H1 (cell line): ENCODE measurements around the gene C19orf25. TPM values are rescaled to one million over a fixed set of nuclear protein-coding genes. Genes with fewer than 3 reads are reported as not detected.

Source experiments
- CTCF ChIA-PET: fragments of 300-600 bp; sonication (Branson Sonifier 250); formaldehyde crosslinking; loops from one replicate; lab custom pipeline; 2021; ENCODE audit not compliant: partially characterized antibody; lab: Charles Lee
- POLR2A ChIA-PET: fragments of 300-600 bp; sonication (Branson Sonifier 250); formaldehyde crosslinking; loops from one replicate; lab custom pipeline; 2021; ENCODE audit warnings: inconsistent platforms; ENCODE audit not compliant: partially characterized antibody; lab: Charles Lee
- DNase-seq, 2 experiments: peaks; one replicate each; pipeline versions ENCODE4 v3.0.0 to v3.0.0-alpha.2; 2010 to 2022; ENCODE audit warnings: low spot score in 2 of 2, low read depth in 1 of 2, mixed read lengths in 1 of 2
- FAIRE-seq: peaks from 2 replicates; lab custom pipeline; 2011; peaks lifted over from hg19 to GRCh38; lab: Jason Lieb, UNC
- H2AFZ ChIP-seq: 2 replicates; pipeline ENCODE4 v1.8.1; 2012; ENCODE audit warnings: low read length, inconsistent platforms
- H2AK5ac ChIP-seq: 2 replicates; pipeline ENCODE4 v1.6.1; 2013; ENCODE audit warnings: low read depth, low read length
- H2BK120ac ChIP-seq: replicated peaks from 2 replicates; pipeline ENCODE3; 2013; ENCODE audit warnings: low read depth, low read length, inconsistent platforms
- H2BK12ac ChIP-seq: 2 replicates; pipeline ENCODE4 v1.6.1; 2013; ENCODE audit warnings: low read depth, low read length
- H2BK15ac ChIP-seq: 2 replicates; pipeline ENCODE4 v1.6.1; 2013; ENCODE audit warnings: low read length
- H2BK20ac ChIP-seq: 2 replicates; pipeline ENCODE4 v1.6.1; 2013; ENCODE audit warnings: low read length
- H2BK5ac ChIP-seq: 2 replicates; pipeline ENCODE4 v1.6.1; 2013; ENCODE audit warnings: low read depth, low read length
- H3K14ac ChIP-seq: 2 replicates; pipeline ENCODE4 v1.6.1; 2013; ENCODE audit warnings: inconsistent platforms; ENCODE audit not compliant: insufficient read length
- H3K18ac ChIP-seq: 2 replicates; pipeline ENCODE4 v1.6.1; 2013; ENCODE audit warnings: low read length; ENCODE audit errors: extremely low read depth
- H3K23ac ChIP-seq: 2 replicates; pipeline ENCODE4 v1.6.1; 2013; ENCODE audit warnings: inconsistent platforms; ENCODE audit not compliant: insufficient read length
- H3K23me2 ChIP-seq: 2 replicates; pipeline ENCODE4 v1.6.1; 2013; ENCODE audit warnings: low read depth, low read length
- H3K27ac ChIP-seq: 2 replicates; pipeline ENCODE4 v1.6.1; 2011; ENCODE audit warnings: low read depth, low read length, inconsistent platforms
- H3K27me3 ChIP-seq, 4 experiments: replicated peaks in 1 of 4; 1 replicate in 1 of 4; 2 replicates in 3 of 4; pipeline versions ENCODE4 v1.6.1 to v1.8.1; 2011 to 2013; ENCODE audit warnings: low read length in 3 of 4, mild to moderate bottlenecking in 3 of 4, inconsistent platforms in 2 of 4, mixed read lengths in 2 of 4, moderate library complexity in 1 of 4; ENCODE audit not compliant: control insufficient read depth in 3 of 4, insufficient read depth in 3 of 4; ENCODE audit errors: extremely low read depth in 1 of 4
- H3K36me3 ChIP-seq, 4 experiments: 2 replicates each; pipeline versions ENCODE4 v1.6.1 to v1.8.1; 2011 to 2013; ENCODE audit warnings: mild to moderate bottlenecking in 4 of 4, low read length in 3 of 4, moderate library complexity in 2 of 4, control low read depth in 1 of 4, inconsistent platforms in 1 of 4; ENCODE audit not compliant: insufficient read depth in 4 of 4, control insufficient read depth in 2 of 4
- H3K4ac ChIP-seq: replicated peaks from 2 replicates; pipeline ENCODE3; 2013; ENCODE audit warnings: low read length, low read depth, mixed read lengths, inconsistent platforms; ENCODE audit not compliant: insufficient read length
- H3K4me1 ChIP-seq, 4 experiments: replicated peaks in 1 of 4; 1 replicate in 1 of 4; 2 replicates in 3 of 4; pipeline versions ENCODE4 v1.6.1 to v1.8.1; 2011 to 2013; ENCODE audit warnings: low read length in 3 of 4, inconsistent platforms in 2 of 4, mixed read lengths in 1 of 4; ENCODE audit not compliant: insufficient read depth in 4 of 4, control insufficient read depth in 3 of 4
- H3K4me2 ChIP-seq, 2 experiments: 2 replicates each; pipeline versions ENCODE4 v1.6.1 to v1.8.1; 2011 to 2013; ENCODE audit warnings: low read depth in 2 of 2, low read length in 2 of 2, control low read depth in 1 of 2, inconsistent platforms in 1 of 2, mild to moderate bottlenecking in 1 of 2; ENCODE audit not compliant: insufficient read depth in 1 of 2
- H3K4me3 ChIP-seq, 4 experiments: fragments of 200-600, 300-600 bp in 1 of 4; sonication (generic), shearing (Covaris generic), sonication (Bioruptor Twin) in 1 of 4; 2 replicates each; pipeline versions ENCODE4 v1.5.1 to v1.8.1; 2011 to 2016; ENCODE audit warnings: low read length in 4 of 4, low read depth in 3 of 4, control low read depth in 2 of 4, inconsistent platforms in 2 of 4, mild to moderate bottlenecking in 2 of 4, mixed read lengths in 1 of 4, moderate library complexity in 1 of 4; ENCODE audit not compliant: insufficient read depth in 2 of 4; ENCODE audit errors: extremely low read depth in 1 of 4
- H3K56ac ChIP-seq: replicated peaks from 2 replicates; pipeline ENCODE3; 2013; ENCODE audit warnings: low read depth, mild to moderate bottlenecking, mixed read lengths, low read length, inconsistent platforms; ENCODE audit not compliant: insufficient read length
- H3K79me1 ChIP-seq: 2 replicates; pipeline ENCODE4 v1.6.1; 2013; ENCODE audit warnings: low read depth, low read length, control low read depth
- H3K79me2 ChIP-seq, 2 experiments: 2 replicates each; pipeline versions ENCODE4 v1.6.1 to v1.8.1; 2012 to 2013; ENCODE audit warnings: low read length in 2 of 2, mild to moderate bottlenecking in 2 of 2, inconsistent platforms in 1 of 2; ENCODE audit not compliant: insufficient read depth in 2 of 2, control insufficient read depth in 1 of 2
- H3K9ac ChIP-seq, 4 experiments: replicated peaks in 1 of 4; 1 replicate in 1 of 4; 2 replicates in 3 of 4; pipeline versions ENCODE4 v1.6.1 to v1.8.1; 2011 to 2013; ENCODE audit warnings: low read depth in 3 of 4, low read length in 3 of 4, control low read depth in 2 of 4, mild to moderate bottlenecking in 2 of 4, moderate library complexity in 2 of 4, inconsistent platforms in 1 of 4; ENCODE audit errors: extremely low read depth in 1 of 4
- H3K9me3 ChIP-seq, 2 experiments: 2 replicates each; pipeline versions ENCODE4 v1.6.1 to v1.8.1; 2012 to 2013; ENCODE audit warnings: mild to moderate bottlenecking in 2 of 2, moderate library complexity in 2 of 2, control low read depth in 1 of 2, inconsistent platforms in 1 of 2, low read depth in 1 of 2, low read length in 1 of 2, mixed read lengths in 1 of 2; ENCODE audit not compliant: insufficient read depth in 2 of 2
- H4K20me1 ChIP-seq, 2 experiments: replicated peaks in 1 of 2; 2 replicates each; pipeline versions ENCODE3 to v1.8.1; 2011 to 2013; ENCODE audit warnings: inconsistent platforms in 2 of 2, low read length in 2 of 2, mild to moderate bottlenecking in 1 of 2; ENCODE audit not compliant: insufficient read depth in 2 of 2, control insufficient read depth in 1 of 2
- H4K5ac ChIP-seq: 2 replicates; pipeline ENCODE4 v1.6.1; 2013; ENCODE audit warnings: low read length, low read depth, mixed read lengths, inconsistent platforms; ENCODE audit not compliant: insufficient read length
- H4K8ac ChIP-seq: 2 replicates; pipeline ENCODE4 v1.8.0; 2013; ENCODE audit warnings: mild to moderate bottlenecking, moderate library complexity, low read length, inconsistent platforms; ENCODE audit not compliant: insufficient read depth; ENCODE audit errors: extremely low read depth
- H4K91ac ChIP-seq: replicated peaks from 2 replicates; pipeline ENCODE3; 2013; ENCODE audit warnings: low read length, mixed read lengths, inconsistent platforms; ENCODE audit not compliant: insufficient read length
- SUZ12 ChIP-seq: fragments of 200-600 bp; sonication (generic); IDR thresholded peaks from 2 replicates; pipeline ENCODE4 v1.6.1; 2012; ENCODE audit warnings: mild to moderate bottlenecking, inconsistent platforms, low read length, moderate library complexity, mixed read lengths
- WGBS, 2 experiments: shearing (Covaris generic) in 1 of 2; methylation state at CpG; one replicate each; pipeline versions ENCODE4 v1.1.6 to v1.1.7; 2013 to 2015; ENCODE audit warnings: low lambda C conversion rate in 2 of 2, mixed read lengths in 2 of 2, inconsistent platforms in 1 of 2, low coverage in 1 of 2, missing lambda C conversion rate in 1 of 2; ENCODE audit not compliant: insufficient replicate concordance in 2 of 2, insufficient coverage in 1 of 2, insufficient read length in 1 of 2; ENCODE audit errors: extremely low coverage in 1 of 2, missing lambda C conversion rate in 1 of 2; 5-methylcytosine and 5-hydroxymethylcytosine counted together
- polyA plus RNA-seq, 7 experiments: library from polyadenylated mRNA; depleted of rRNA in 3 of 7; stranded (reverse) in 5 of 7; unstranded in 2 of 7; fragments of >200 nt in 5 of 7; fragments of 200-250 nt in 2 of 7; gene quantifications; 1 replicate in 5 of 7; 2 replicates in 1 of 7; 4 replicates in 1 of 7; pipeline versions ENCODE4 v1.2.1 to v1.2.3, GENCODE V29; 2011 to 2013; ENCODE audit warnings: missing spikeins in 2 of 7, mixed read lengths in 2 of 7
- total RNA-seq: library from RNA; stranded (reverse); fragmentation: NEBNext Ultra II Directional; extraction: Animal tissue kit (Norgen Biotek cat#: 25700); gene quantifications from 2 replicates; pipeline ENCODE4 v1.2.1, GENCODE V29; 2021

The C19orf25 gene
- total and polyA plus RNA-seq, 2 of the 8 experiments (the other 6 are each of a cell fraction or from before 2014, with no cell fraction given), result 41.3 to 67.4 TPM

GRCh38 chr19:1526066-1526778, 47.2 kb upstream of the C19orf25 start:
- peaks cover 19 to 34% (median 31%) of the 10 kb centered on the region in 4 experiments for H3K27me3 ChIP-seq
- no peak overlapping the region for H3K23ac ChIP-seq
- H3K9ac ChIP-seq, result no peak overlapping the region
- no peak overlapping the region for H3K27ac ChIP-seq
- no peaks in the 10 kb centered on the region for H3K79me2 ChIP-seq
- H2AFZ ChIP-seq, result no peak overlapping the region
- H2BK15ac ChIP-seq, result no peak overlapping the region
- no peak overlapping the region for H3K14ac ChIP-seq
- H2BK5ac ChIP-seq, result no peak overlapping the region
- no peak overlapping the region for H4K8ac ChIP-seq
- H3K18ac ChIP-seq, result no peak overlapping the region
- FAIRE-seq (no peak), DNase-seq (peak in 1 of 2 experiments; percentile 43)
- H4K91ac ChIP-seq, result no peak overlapping the region
- POLR2A ChIA-PET, result interaction anchor here (0.8 to 1.4 kb wide), 2 partner anchors 10 to 64 kb away, joined by 3 read pairs; no protein-coding TSS in a partner anchor
- 88% methylated on average over 28 of the region's 33 CpGs; no CpG with 5 or more reads in 1 of the 2 experiments for WGBS, 2 experiments
- no peaks in the 10 kb centered on the region for H3K9me3 ChIP-seq
- no peak overlapping the region for H3K4me3 ChIP-seq
- no peak overlapping the region for H3K4ac ChIP-seq
- no peak overlapping the region for H2BK12ac ChIP-seq
- no peak overlapping the region for H2AK5ac ChIP-seq
- H4K5ac ChIP-seq, result no peak overlapping the region
- no peak overlapping the region for H3K56ac ChIP-seq
- H2BK120ac ChIP-seq, result no peak overlapping the region
- no peaks in the 10 kb centered on the region for H3K79me1 ChIP-seq
- H3K36me3 ChIP-seq, result no peaks in the 10 kb centered on the region; a peak in 1 of 8 replicates
- CTCF ChIA-PET, result interaction anchor here (1.2 kb wide), 1 partner anchor 60 kb away, joined by 4 read pairs; no protein-coding TSS in a partner anchor
- no peak overlapping the region for H2BK20ac ChIP-seq
- peaks cover 8% of the 10 kb centered on the region; the same call in 1 of the 2 replicates for H3K23me2 ChIP-seq
- H3K4me2 ChIP-seq, result no peak overlapping the region
- H4K20me1 ChIP-seq, result peaks cover 8 to 15% of the 10 kb centered on the region in 2 experiments
- peaks cover 0 to 3% (median 1%) of the 10 kb centered on the region in 4 experiments; a peak in 3 of 7 replicates for H3K4me1 ChIP-seq
- no peak for TF ChIP-seq SUZ12
